Transverse colon (tissue), 4 donors: Measurements from ENCODE around the gene GLIS1. TPM values are rescaled to one million over a fixed set of nuclear protein-coding genes. Genes with fewer than 3 reads are reported as not detected.

Experiments
- DNase-seq: peaks from one replicate; pipeline ENCODE4 v3.0.0-alpha.2; 2019
- H3K27ac ChIP-seq, 4 donors: fragments of 200-600 bp; sonication (generic); 2 replicates each; pipeline ENCODE4 v1.5.1; 2016 to 2018; ENCODE audit warnings: inconsistent platforms in 4 of 4
- H3K27me3 ChIP-seq: fragments of 200-600 bp; sonication (generic); 2 replicates; pipeline ENCODE4 v1.5.1; 2017; ENCODE audit warnings: inconsistent platforms
- H3K36me3 ChIP-seq, 4 donors: fragments of 200-600 bp; sonication (generic); 2 replicates each; pipeline ENCODE4 v1.5.1; 2017 to 2019; ENCODE audit warnings: inconsistent platforms in 4 of 4
- H3K4me1 ChIP-seq, 4 donors: fragments of 200-600 bp; sonication (generic); 2 replicates each; pipeline ENCODE4 v1.5.1; 2017 to 2020; ENCODE audit warnings: inconsistent platforms in 4 of 4
- H3K4me3 ChIP-seq, 4 donors: fragments of 200-600 bp; sonication (generic); 1 replicate in 1 of 4; 2 replicates in 3 of 4; pipeline versions ENCODE4 v1.5.1 to v1.6.1; 2017 to 2019; ENCODE audit warnings: inconsistent platforms in 4 of 4
- H3K9me3 ChIP-seq, 2 donors: fragments of 200-600 bp; sonication (generic); 2 replicates each; pipeline ENCODE4 v1.5.1; 2017 to 2019; ENCODE audit warnings: inconsistent platforms in 2 of 2
- CTCF ChIP-seq, 5 experiments: fragments of 200-600 bp in 3 of 5; fragments of 450-650 bp in 2 of 5; sonication (generic) in 3 of 5; IDR thresholded peaks; 1 replicate in 2 of 5; 2 replicates in 3 of 5; pipeline ENCODE4 v1.5.1; 2016 to 2017; ENCODE audit warnings: antibody characterized with exemption in 5 of 5, inconsistent platforms in 3 of 5, mild to moderate bottlenecking in 2 of 5, moderate library complexity in 1 of 5
- EP300 ChIP-seq: sonication (generic); formaldehyde crosslinking; IDR thresholded peaks from one replicate; pipeline ENCODE4 v1.6.1; 2017; ENCODE audit warnings: antibody characterized with exemption, low read depth
- POLR2A ChIP-seq: fragments of 450-650 bp; IDR thresholded peaks from one replicate; pipeline ENCODE4 v1.6.1; 2016; ENCODE audit warnings: antibody characterized with exemption, mild to moderate bottlenecking, moderate library complexity
- POLR2AphosphoS5 ChIP-seq, 3 donors: sonication (generic); formaldehyde crosslinking; IDR thresholded peaks; one replicate each; pipeline ENCODE4 v1.6.1; 2016; ENCODE audit warnings: antibody characterized with exemption in 3 of 3
- WGBS, 2 donors: methylation state at CpG; one replicate each; pipeline ENCODE4 v1.1.5; 2018; ENCODE audit warnings: low coverage in 1 of 2; 5-methylcytosine and 5-hydroxymethylcytosine counted together
- in situ Hi-C, 4 donors: fragments of 200-750 bp; cut with MboI; loops; one replicate each; pipeline versions ENCODE4 v1.15.0 to v1.15.1; 2017; ENCODE audit warnings: low sequenced_read_pairs in 3 of 4, low pct_ligation_motif_present in 1 of 4, low pct_unique_long_range_greater_than_20kb in 1 of 4
- intact Hi-C: fragments of 100-400 bp; cut with DNase I; formaldehyde crosslinking; loops from one replicate; pipeline ENCODE4 v1.15.1; 2023; ENCODE audit warnings: low total_unique reads
- total RNA-seq, 4 donors: library from RNA; depleted of rRNA; stranded (reverse); fragments of >200 nt; gene quantifications; one replicate each; pipeline ENCODE4 v1.1.0, GENCODE V29; 2016

Gene GLIS1
- total RNA-seq, 4 donors from 2014 or later = 0.16 to 0.75 (median 0.27) TPM; not detected in 1

GRCh38 chr1:53470584-53470983, 268.4 kb downstream of the GLIS1 start:
- TF ChIP-seq POLR2A = no peak
- TF ChIP-seq POLR2AphosphoS5 (IDR thresholded peaks at IDR 0.05) = no peak
- no peak for TF ChIP-seq CTCF (IDR thresholded peaks at IDR 0.05)
- TF ChIP-seq EP300 = no peak
- 82 to 84% methylated on average over 14 to 19 of the region's 19 CpGs for WGBS, 2 donors
- no peak for DNase-seq
- Histone ChIP-seq H3K9me3 (no peaks in the 10 kb centered on the region), H3K36me3 (no peaks in the 10 kb centered on the region), H3K27me3 (no peaks in the 10 kb centered on the region), H3K4me3 (no peak overlapping the region), H3K4me1 (no peaks in the 10 kb centered on the region), H3K27ac (no peak overlapping the region)
- in situ Hi-C loops = no loop called here
- intact Hi-C loops = no loop called here

- TF ChIP-seq CTCF (IDR thresholded peaks at IDR 0.05) = peak in 4 of 5 experiments; percentile 30 to 59 (median 56)
- no peak for TF ChIP-seq POLR2AphosphoS5 (IDR thresholded peaks at IDR 0.05)
- no peak for TF ChIP-seq EP300
- H3K27ac ChIP-seq = no peak overlapping the region
- in situ Hi-C loops (no loop called here), intact Hi-C loops (no loop called here)
- WGBS, 2 donors = 33% methylated on average over 27 of the region's 28 CpGs; no CpG with 5 or more reads in 1 of the 2 donors
- no peaks in the 10 kb centered on the region for H3K4me1 ChIP-seq
- no peak overlapping the region for H3K4me3 ChIP-seq
- H3K36me3 ChIP-seq = no peaks in the 10 kb centered on the region
- H3K27me3 ChIP-seq = no peaks in the 10 kb centered on the region
- DNase-seq = peak; percentile 53
- no peaks in the 10 kb centered on the region for H3K9me3 ChIP-seq
These were observed 268.8 kb downstream of the GLIS1 start for GRCh38 chr1:53470155-53470554.

- Histone ChIP-seq H3K9me3 (no peaks in the 10 kb centered on the region), H3K4me1 (no peaks in the 10 kb centered on the region), H3K36me3 (no peaks in the 10 kb centered on the region), H3K27me3 (no peaks in the 10 kb centered on the region), H3K4me3 (no peak overlapping the region), H3K27ac (no peak overlapping the region)
- DNase-seq = no peak
- TF ChIP-seq POLR2A = no peak
- TF ChIP-seq EP300 = no peak
- no peak for TF ChIP-seq POLR2AphosphoS5 (IDR thresholded peaks at IDR 0.05)
- no peak for TF ChIP-seq CTCF (IDR thresholded peaks at IDR 0.05)
- in situ Hi-C loops = no loop called here
- 77 to 93% methylated on average over 3 to 5 of the region's 5 CpGs for WGBS, 2 donors
- intact Hi-C loops = no loop called here
These were observed 269.6 kb downstream of the GLIS1 start for GRCh38 chr1:53469373-53469772.

DNA sequence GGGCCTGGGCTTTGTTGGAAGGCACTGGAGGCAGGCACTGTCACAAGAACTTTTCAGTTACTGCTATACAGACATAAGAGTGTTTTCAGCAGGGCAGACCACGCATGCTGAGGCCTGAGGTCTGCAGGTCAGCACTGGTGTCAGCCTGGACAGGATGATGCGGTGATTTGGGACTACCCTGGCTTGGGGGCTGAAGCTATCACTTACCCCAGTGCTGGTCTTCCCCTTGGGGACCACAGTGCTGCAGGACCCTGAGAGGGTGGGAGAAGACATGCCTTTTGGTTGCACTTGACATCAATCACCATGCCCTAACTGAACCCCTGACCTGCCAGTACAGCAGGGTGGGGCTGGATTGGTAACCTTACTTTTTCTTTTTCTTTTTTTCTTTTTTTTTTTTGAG, 270.6 kb downstream of the GLIS1 start:
- H3K36me3 ChIP-seq = no peaks in the 10 kb centered on the region
- in situ Hi-C loops = no loop called here
- H3K4me3 ChIP-seq = no peak overlapping the region
- H3K27ac ChIP-seq = no peak overlapping the region
- no peaks in the 10 kb centered on the region for H3K9me3 ChIP-seq
- no peaks in the 10 kb centered on the region for H3K27me3 ChIP-seq
- H3K4me1 ChIP-seq = no peaks in the 10 kb centered on the region
- WGBS, 2 donors = 100% methylated on average over 2 of the region's 2 CpGs; no CpG with 5 or more reads in 1 of the 2 donors
- TF ChIP-seq POLR2A = no peak
- DNase-seq = no peak
- intact Hi-C loops = no loop called here

GRCh38 chr1:53467391-53467790, 271.6 kb downstream of the GLIS1 start:
- Histone ChIP-seq H3K27me3 (no peaks in the 10 kb centered on the region), H3K9me3 (no peaks in the 10 kb centered on the region), H3K36me3 (no peaks in the 10 kb centered on the region), H3K4me1 (no peaks in the 10 kb centered on the region), H3K4me3 (no peak overlapping the region), H3K27ac (no peak overlapping the region)
- in situ Hi-C loops = no loop called here
- DNase-seq = no peak
- intact Hi-C loops = no loop called here
- no peak for TF ChIP-seq CTCF (IDR thresholded peaks at IDR 0.05)
- TF ChIP-seq POLR2A = no peak
- TF ChIP-seq POLR2AphosphoS5 (IDR thresholded peaks at IDR 0.05) = no peak
- no peak for TF ChIP-seq EP300
